Endothelial cell of umbilical vein (primary cell): ENCODE data around the gene TMEM176A. TPM values are rescaled to one million over a fixed set of nuclear protein-coding genes. Genes with fewer than 3 reads are reported as not detected.

Experiments used
- BruUV-seq: library from RNA; stranded (reverse); fragments of 400-500 nt; replicated peaks from 2 replicates; lab custom pipeline; 2021; lab: Mats Ljungman, UMichigan
- CTCF ChIA-PET: fragments of 300-600, 350-600 bp; sonication (Branson Sonifier 250); formaldehyde crosslinking; loops from one replicate; lab custom pipeline; 2021; ENCODE audit warnings: antibody characterized with exemption, inconsistent platforms; lab: Charles Lee
- POLR2A ChIA-PET: fragments of 300-600, 350-600 bp; sonication (Branson Sonifier 250); formaldehyde crosslinking; loops from one replicate; lab custom pipeline; 2021; ENCODE audit warnings: antibody characterized with exemption, inconsistent platforms; lab: Charles Lee
- DNase-seq: peaks from one replicate; pipeline ENCODE4 v3.0.0-alpha.2; 2011; ENCODE audit warnings: low read depth, low spot score
- FAIRE-seq: peaks from 2 replicates; lab custom pipeline; 2011; peaks lifted over from hg19 to GRCh38; lab: Jason Lieb, UNC
- H2AFZ ChIP-seq: 2 replicates; pipeline ENCODE4 v1.6.0; 2012; ENCODE audit warnings: low read depth, low read length, control low read depth, inconsistent platforms
- H3K27ac ChIP-seq: 2 replicates; pipeline ENCODE4 v1.5.1; 2011; ENCODE audit warnings: low read depth, mild to moderate bottlenecking, control low read depth, low read length, moderate library complexity; ENCODE audit not compliant: insufficient read depth
- H3K27me3 ChIP-seq, 2 experiments: 2 replicates each; pipeline versions ENCODE4 v1.6.0 to v1.6.1; 2011; ENCODE audit warnings: low read length in 2 of 2, mixed read lengths in 1 of 2; ENCODE audit not compliant: control insufficient read depth in 2 of 2, insufficient read depth in 2 of 2
- H3K36me3 ChIP-seq, 2 experiments: 2 replicates in 1 of 2; 3 replicates in 1 of 2; pipeline ENCODE4 v1.5.1; 2011; ENCODE audit warnings: low read length in 2 of 2, mild to moderate bottlenecking in 1 of 2, moderate library complexity in 1 of 2; ENCODE audit not compliant: control insufficient read depth in 2 of 2, insufficient read depth in 2 of 2; ENCODE audit errors: extremely low read depth in 1 of 2
- H3K4me1 ChIP-seq: 3 replicates; pipeline ENCODE4 v1.5.1; 2011; ENCODE audit warnings: mild to moderate bottlenecking, low read length; ENCODE audit not compliant: control insufficient read depth, insufficient read depth; ENCODE audit errors: extremely low read depth
- H3K4me2 ChIP-seq: 2 replicates; pipeline ENCODE4 v1.6.1; 2011; ENCODE audit warnings: low read length, control low read depth, mixed read lengths; ENCODE audit not compliant: insufficient read depth
- H3K4me3 ChIP-seq, 3 experiments: fragments of 200-600 bp in 1 of 3; sonication (generic), shearing (Covaris generic) in 1 of 3; replicated peaks in 1 of 3; 2 replicates each; pipeline ENCODE4 v1.5.1; 2011 to 2016; ENCODE audit warnings: control low read depth in 3 of 3, low read length in 3 of 3, mild to moderate bottlenecking in 2 of 3, inconsistent platforms in 1 of 3, low read depth in 1 of 3, moderate library complexity in 1 of 3; ENCODE audit not compliant: insufficient read depth in 1 of 3
- H3K79me2 ChIP-seq: 2 replicates; pipeline ENCODE4 v1.6.0; 2012; ENCODE audit warnings: low read length, inconsistent platforms; ENCODE audit not compliant: control insufficient read depth, insufficient read depth
- H3K9ac ChIP-seq: replicated peaks from 2 replicates; pipeline ENCODE3; 2011; ENCODE audit warnings: low read length, control low read depth; ENCODE audit not compliant: insufficient read depth; ENCODE audit errors: extremely low read depth
- H3K9me1 ChIP-seq: replicated peaks from 3 replicates; pipeline ENCODE4 v1.6.0; 2011; ENCODE audit warnings: mild to moderate bottlenecking, low read length; ENCODE audit not compliant: control insufficient read depth, insufficient read depth; ENCODE audit errors: extremely low read depth
- H3K9me3 ChIP-seq: replicated peaks from 2 replicates; pipeline ENCODE4 v1.5.1; 2012; ENCODE audit warnings: low read length, inconsistent platforms; ENCODE audit not compliant: control insufficient read depth, insufficient read depth
- H4K20me1 ChIP-seq: replicated peaks from 2 replicates; pipeline ENCODE3; 2011; ENCODE audit warnings: mild to moderate bottlenecking, low read length; ENCODE audit not compliant: control insufficient read depth, insufficient read depth; ENCODE audit errors: extremely low read depth
- CTCF ChIP-seq, 2 donors: IDR thresholded peaks; 1 replicate in 1 of 2; 2 replicates in 1 of 2; pipeline ENCODE4 v1.5.1; 2011; ENCODE audit warnings: low read length in 2 of 2, mild to moderate bottlenecking in 2 of 2, moderate library complexity in 2 of 2, control low read depth in 1 of 2, inconsistent platforms in 1 of 2, low read depth in 1 of 2; ENCODE audit not compliant: insufficient read depth in 1 of 2; ENCODE audit errors: extremely low read depth in 1 of 2
- FOS ChIP-seq: IDR thresholded peaks from 2 replicates; pipeline ENCODE4 v1.6.1; 2011; ENCODE audit warnings: mild to moderate bottlenecking, low read length, moderate library complexity, borderline replicate concordance; ENCODE audit not compliant: insufficient read depth
- POLR2A ChIP-seq: IDR thresholded peaks from 2 replicates; pipeline ENCODE4 v1.6.1; 2012; ENCODE audit warnings: low read depth, mild to moderate bottlenecking, control low read depth, low read length
- POLR2AphosphoS5 ChIP-seq: IDR thresholded peaks from 2 replicates; pipeline ENCODE4 v1.6.1; 2012; ENCODE audit warnings: low read depth, mild to moderate bottlenecking, control low read depth, low read length, moderate library complexity; ENCODE audit not compliant: insufficient read depth
- dilution Hi-C: fragments of 300-500 bp; cut with MboI; formaldehyde crosslinking; loops from one replicate; pipeline ENCODE4 v1.15.0; 2019; ENCODE audit warnings: low sequenced_read_pairs; ENCODE audit not compliant: extremely low pct_ligation_motif_present
- intact Hi-C: fragments of 100-400 bp; cut with micrococcal nuclease; formaldehyde crosslinking; loops from one replicate; pipeline ENCODE4 v1.10.0; 2022
- polyA plus RNA-seq, 4 experiments: library from polyadenylated mRNA; depleted of rRNA in 3 of 4; stranded (reverse) in 3 of 4; unstranded in 1 of 4; fragments of >200 nt; gene quantifications; 2 replicates each; pipeline versions ENCODE4 v1.2.1 to v1.2.3, GENCODE V29; 2011 to 2012; ENCODE audit warnings: missing spikeins in 1 of 4
- total RNA-seq: library from RNA; stranded (reverse); gene quantifications from 2 replicates; pipeline ENCODE4 v1.2.3, GENCODE V29; 2021

Gene TMEM176A
- total and polyA plus RNA-seq, 2 donors (not counting 3 experiments of a cell fraction or from before 2014, with no cell fraction given): not detected

GRCh38 chr7:150784120-150784736 is 16.3 kb upstream of the TMEM176A start:
- H3K4me2 ChIP-seq: no peak overlapping the region
- DNase-seq: no peak
- POLR2A ChIA-PET: no interaction called here
- H3K27ac ChIP-seq: no peak overlapping the region
- no peak overlapping the region for H3K9ac ChIP-seq
- no peaks in the 10 kb centered on the region for H3K4me1 ChIP-seq
- intact Hi-C loops (no loop called here), dilution Hi-C loops (no loop called here)
- H3K79me2 ChIP-seq: no peaks in the 10 kb centered on the region
- TF ChIP-seq FOS (no peak), POLR2AphosphoS5 (no peak), CTCF (IDR thresholded peaks at IDR 0.05; ENCODE audit: extremely low read depth in 1 of 2, insufficient read depth in 1 of 2, low read depth in 1 of 2, low read length in 2 of 2) (no peak)
- BruUV-seq: no TSS peak
- no peaks in the 10 kb centered on the region for H4K20me1 ChIP-seq
- H3K9me1 ChIP-seq: no peaks in the 10 kb centered on the region
- FAIRE-seq: peak; percentile 31
- CTCF ChIA-PET: interaction anchor here (0.7 to 1.1 kb wide), 3 partner anchors 21 to 205 kb away, joined by 3 to 4 read pairs (median 3); no protein-coding TSS in a partner anchor
- peaks cover 15 to 17% of the 10 kb centered on the region in 2 experiments for H3K27me3 ChIP-seq
- H3K36me3 ChIP-seq: no peaks in the 10 kb centered on the region
- no peak overlapping the region for H2AFZ ChIP-seq
- H3K9me3 ChIP-seq: no peaks in the 10 kb centered on the region
- H3K4me3 ChIP-seq: no peak overlapping the region

GRCh38 chr7:150784954-150785353 is 15.6 kb upstream of the TMEM176A start:
- no peak for TF ChIP-seq POLR2A
- H2AFZ ChIP-seq: no peak overlapping the region
- H3K4me3 ChIP-seq: no peak overlapping the region
- H3K27ac ChIP-seq: no peak overlapping the region
- no peak for DNase-seq
- POLR2A ChIA-PET: no interaction called here
- H3K27me3 ChIP-seq: peaks cover 16 to 22% of the 10 kb centered on the region in 2 experiments
- no peaks in the 10 kb centered on the region for H3K4me1 ChIP-seq
- dilution Hi-C loops: no loop called here
- no peaks in the 10 kb centered on the region for H4K20me1 ChIP-seq
- intact Hi-C loops: no loop called here
- no peaks in the 10 kb centered on the region for H3K36me3 ChIP-seq
- H3K79me2 ChIP-seq: no peaks in the 10 kb centered on the region
- H3K4me2 ChIP-seq: no peak overlapping the region
- no TSS peak for BruUV-seq
- no peak for FAIRE-seq
- CTCF ChIA-PET: no interaction called here
- no peak overlapping the region for H3K9ac ChIP-seq
- H3K9me3 ChIP-seq: no peaks in the 10 kb centered on the region
- no peaks in the 10 kb centered on the region for H3K9me1 ChIP-seq
